Upper lobe of right lung (tissue), 1 donor: Measurements from ENCODE around the gene SERPINA5. TPM values are rescaled to one million over a fixed set of nuclear protein-coding genes. Genes with fewer than 3 reads are reported as not detected.

Source experiments
- ATAC-seq: fragments of 200-7000 bp; cut with Tn5 transposase; one replicate; pipeline ENCODE4 v1.9.1; 2020; ENCODE audit warnings: mild to moderate bottlenecking, moderate library complexity
- DNase-seq: peaks from one replicate; pipeline ENCODE4 v3.0.0-alpha.2; 2020
- H3K27ac ChIP-seq: fragments of 200-600 bp; one replicate; pipeline ENCODE4 v1.8.0; 2022
- H3K27me3 ChIP-seq: fragments of 200-600 bp; one replicate; pipeline ENCODE4 v1.8.0; 2022; ENCODE audit warnings: mild to moderate bottlenecking
- H3K36me3 ChIP-seq: fragments of 200-600 bp; one replicate; pipeline ENCODE4 v1.8.0; 2022
- H3K4me1 ChIP-seq: fragments of 200-600 bp; one replicate; pipeline ENCODE4 v1.8.0; 2022
- H3K4me3 ChIP-seq: fragments of 200-600 bp; one replicate; pipeline ENCODE4 v1.8.0; 2022; ENCODE audit warnings: mild to moderate bottlenecking
- H3K9me3 ChIP-seq: fragments of 200-600 bp; one replicate; pipeline ENCODE4 v1.8.0; 2022
- intact Hi-C: fragments of 100-400 bp; cut with DNase I; formaldehyde crosslinking; loops from one replicate; pipeline ENCODE4 v1.11.0; 2022
- total RNA-seq: library from RNA; stranded (reverse); fragmentation: NEBNext Ultra II Directional; extraction: Animal tissue kit (Norgen Biotek cat#: 25700); gene quantifications from one replicate; pipeline ENCODE4 v1.2.1, GENCODE V29; 2021
- TF ChIP-seq, protein P1 (sequence below): fragments of 200-600 bp; IDR thresholded peaks from one replicate; pipeline ENCODE4 v1.8.0; 2022; ENCODE audit warnings: antibody characterized with exemption
- donor health status: DM: no; HTN: yes; CAD: no; lungs with severe emphysema.

Gene SERPINA5
- total RNA-seq, 1 donor from 2014 or later: 0.41 TPM

DNA sequence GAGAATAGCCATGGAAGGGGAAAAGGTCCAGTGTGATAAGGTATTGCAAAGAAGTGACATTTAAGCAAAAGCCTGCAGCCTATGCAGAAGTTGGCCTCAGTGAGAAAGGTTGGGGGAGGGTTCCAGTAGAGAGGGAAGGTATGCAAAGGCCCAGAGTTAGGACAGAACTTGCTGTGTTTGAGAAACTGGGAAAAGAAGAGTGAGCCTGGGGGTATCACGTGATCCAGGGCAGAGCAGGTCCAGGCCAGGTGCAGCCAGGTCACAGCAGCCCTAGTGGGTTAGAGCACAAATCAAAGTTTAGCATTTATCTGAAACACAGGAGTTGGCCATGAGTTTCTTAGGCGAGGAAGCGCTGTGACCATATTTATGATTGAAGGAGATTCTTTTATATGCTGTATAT, 1.6 kb downstream of the SERPINA5 start:
- intact Hi-C loops: no loop called here
- H3K27ac ChIP-seq: no peak overlapping the region
- no peak for DNase-seq

DNA sequence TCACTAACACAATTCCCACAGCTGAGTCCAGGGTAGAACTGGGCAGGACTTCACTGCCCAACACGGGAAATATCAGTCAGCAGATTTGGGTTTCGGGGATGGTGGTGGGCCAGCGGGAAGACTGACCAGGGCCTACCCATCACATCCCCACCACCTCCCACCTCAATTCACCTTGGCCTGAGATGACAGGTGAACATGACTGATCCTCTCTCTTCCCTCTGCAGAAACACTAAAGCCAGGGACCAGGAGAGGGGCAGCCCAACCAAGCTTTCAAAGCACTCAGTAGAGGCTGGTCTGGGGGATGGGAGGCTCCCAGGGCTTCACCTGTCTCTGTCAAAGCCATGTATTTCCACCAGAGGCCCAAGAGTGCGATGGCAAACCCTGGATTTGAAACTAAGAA, 2.3 kb downstream of the SERPINA5 start:
- Histone ChIP-seq H3K27ac (no peak overlapping the region), H3K4me1 (peaks cover 4% of the 10 kb centered on the region), H3K4me3 (no peak overlapping the region), H3K36me3 (no peaks in the 10 kb centered on the region), H3K9me3 (no peaks in the 10 kb centered on the region), H3K27me3 (no peaks in the 10 kb centered on the region)
- no peak for ATAC-seq
- intact Hi-C loops: no loop called here
- TF ChIP-seq, protein P1, sequence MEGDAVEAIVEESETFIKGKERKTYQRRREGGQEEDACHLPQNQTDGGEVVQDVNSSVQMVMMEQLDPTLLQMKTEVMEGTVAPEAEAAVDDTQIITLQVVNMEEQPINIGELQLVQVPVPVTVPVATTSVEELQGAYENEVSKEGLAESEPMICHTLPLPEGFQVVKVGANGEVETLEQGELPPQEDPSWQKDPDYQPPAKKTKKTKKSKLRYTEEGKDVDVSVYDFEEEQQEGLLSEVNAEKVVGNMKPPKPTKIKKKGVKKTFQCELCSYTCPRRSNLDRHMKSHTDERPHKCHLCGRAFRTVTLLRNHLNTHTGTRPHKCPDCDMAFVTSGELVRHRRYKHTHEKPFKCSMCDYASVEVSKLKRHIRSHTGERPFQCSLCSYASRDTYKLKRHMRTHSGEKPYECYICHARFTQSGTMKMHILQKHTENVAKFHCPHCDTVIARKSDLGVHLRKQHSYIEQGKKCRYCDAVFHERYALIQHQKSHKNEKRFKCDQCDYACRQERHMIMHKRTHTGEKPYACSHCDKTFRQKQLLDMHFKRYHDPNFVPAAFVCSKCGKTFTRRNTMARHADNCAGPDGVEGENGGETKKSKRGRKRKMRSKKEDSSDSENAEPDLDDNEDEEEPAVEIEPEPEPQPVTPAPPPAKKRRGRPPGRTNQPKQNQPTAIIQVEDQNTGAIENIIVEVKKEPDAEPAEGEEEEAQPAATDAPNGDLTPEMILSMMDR: no peak
- DNase-seq: peak; percentile 20

More for the DNA sequence above, 1.6 kb downstream of the SERPINA5 start:
- H3K4me3 ChIP-seq: no peak overlapping the region
- H3K4me1 ChIP-seq: peaks cover 4% of the 10 kb centered on the region
- no peaks in the 10 kb centered on the region for H3K27me3 ChIP-seq
- H3K36me3 ChIP-seq: no peaks in the 10 kb centered on the region
- TF ChIP-seq, protein P1: no peak
- ATAC-seq: no peak
- no peaks in the 10 kb centered on the region for H3K9me3 ChIP-seq

DNA sequence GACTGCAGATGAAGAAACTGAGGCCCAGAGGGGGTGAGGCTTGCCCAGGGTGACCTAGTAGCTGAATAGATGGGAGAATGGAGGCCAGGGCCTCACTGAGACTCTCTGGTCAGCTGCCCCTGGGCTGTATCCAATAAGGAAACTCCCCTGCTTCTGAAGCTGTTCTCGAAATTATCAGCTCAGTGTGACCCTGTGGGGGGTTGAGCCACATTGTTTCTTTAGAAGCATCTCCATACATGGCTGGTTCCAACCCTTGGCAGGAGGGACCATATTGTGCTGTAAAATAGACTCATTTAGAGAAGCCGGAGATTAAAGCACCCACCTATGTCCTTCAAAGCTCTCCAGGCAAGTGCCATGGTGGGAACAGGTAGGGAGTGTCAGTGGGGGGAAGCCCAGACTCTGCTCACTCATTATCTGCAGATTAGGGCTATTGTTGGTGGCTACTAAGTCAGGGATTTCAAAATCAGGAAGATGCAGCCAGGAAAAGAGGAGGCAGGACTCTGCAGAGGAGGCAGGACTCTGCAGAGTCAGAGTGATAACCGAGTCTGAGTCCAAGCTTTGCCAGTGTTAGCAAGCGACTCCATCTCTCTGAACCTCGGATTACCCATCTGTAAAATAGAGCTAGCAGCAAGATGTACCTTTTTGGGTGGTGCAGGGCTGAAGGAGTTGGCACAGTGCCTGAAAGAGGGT, 3.5 kb downstream of the SERPINA5 start:
- intact Hi-C loops: no loop called here
- Histone ChIP-seq H3K27me3 (no peaks in the 10 kb centered on the region), H3K36me3 (no peaks in the 10 kb centered on the region), H3K4me1 (peaks cover 4% of the 10 kb centered on the region), H3K9me3 (no peaks in the 10 kb centered on the region), H3K27ac (no peak overlapping the region), H3K4me3 (no peak overlapping the region)
- DNase-seq (no peak), ATAC-seq (no peak)
- TF ChIP-seq, protein P1: no peak

DNA sequence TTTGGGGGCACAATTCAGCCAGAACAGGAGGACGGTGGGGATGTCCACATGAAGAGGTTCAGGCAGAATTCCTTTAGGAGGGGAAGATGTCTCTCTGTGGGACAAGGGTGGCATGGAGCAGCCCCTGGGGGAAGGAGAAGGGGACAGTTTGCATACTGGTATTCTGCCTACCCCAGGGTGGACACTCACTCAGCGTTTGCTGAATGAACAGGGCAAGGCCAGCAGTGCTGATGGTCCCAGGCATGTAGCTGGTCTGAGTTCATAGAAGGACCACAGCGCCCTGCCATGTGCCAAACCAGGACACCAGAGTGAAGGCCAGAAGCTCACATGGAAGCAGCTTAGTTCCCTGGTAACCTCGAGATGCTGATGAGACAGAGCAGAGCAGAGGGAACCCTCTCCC, 5.4 kb downstream of the SERPINA5 start:
- no peaks in the 10 kb centered on the region for H3K36me3 ChIP-seq
- ATAC-seq (no peak), DNase-seq (no peak)
- H3K27ac ChIP-seq: no peak overlapping the region
- H3K9me3 ChIP-seq: no peaks in the 10 kb centered on the region
- intact Hi-C loops: no loop called here
- no peak overlapping the region for H3K4me3 ChIP-seq
- H3K4me1 ChIP-seq: no peaks in the 10 kb centered on the region
- TF ChIP-seq, protein P1: no peak
- no peaks in the 10 kb centered on the region for H3K27me3 ChIP-seq

DNA sequence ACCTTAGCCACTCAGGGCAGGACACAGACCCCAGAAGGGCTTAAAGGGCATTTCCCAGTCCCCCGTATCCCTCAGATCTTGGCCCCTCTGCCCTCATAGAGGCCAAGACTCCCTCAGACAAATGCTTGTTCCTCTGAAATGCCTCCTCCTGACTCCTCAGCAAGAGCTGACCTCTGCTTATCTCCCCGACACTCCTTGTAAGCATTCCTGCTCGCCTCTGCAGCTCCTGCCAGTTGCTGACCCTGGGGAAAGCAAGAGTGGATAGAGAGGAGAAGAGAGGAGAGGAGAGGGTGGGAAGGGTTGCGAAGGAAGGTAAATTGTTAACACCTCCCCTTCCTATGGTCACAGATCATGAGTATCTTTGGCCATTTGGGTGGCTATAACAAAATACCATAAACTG, 7.1 kb downstream of the SERPINA5 start:
- Histone ChIP-seq H3K4me1 (no peaks in the 10 kb centered on the region), H3K27ac (no peak overlapping the region), H3K9me3 (no peaks in the 10 kb centered on the region), H3K4me3 (no peak overlapping the region), H3K36me3 (no peaks in the 10 kb centered on the region), H3K27me3 (no peaks in the 10 kb centered on the region)
- intact Hi-C loops: no loop called here
- DNase-seq: no peak
- TF ChIP-seq, protein P1: no peak
- no peak for ATAC-seq

DNA sequence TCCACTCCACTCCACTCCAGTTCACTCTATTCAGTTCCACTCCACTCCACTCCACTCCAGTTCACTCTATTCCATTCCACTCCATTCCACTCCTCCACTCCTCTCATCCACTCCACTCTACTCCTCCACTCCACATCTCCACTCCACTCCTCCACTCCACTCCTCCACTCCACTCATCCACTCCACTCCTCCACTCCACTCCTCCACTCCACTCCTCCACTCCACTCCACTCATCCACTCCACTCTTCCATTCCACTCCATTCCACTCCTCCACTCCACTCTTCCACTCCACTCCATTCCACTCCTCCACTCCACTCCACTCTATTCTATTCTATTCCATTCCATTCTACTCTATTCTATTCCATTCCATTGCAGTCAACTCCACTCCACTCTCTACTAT, 9.8 kb downstream of the SERPINA5 start:
- DNase-seq (no peak), ATAC-seq (no peak)
- TF ChIP-seq, protein P1: no peak
- H3K36me3 ChIP-seq: no peaks in the 10 kb centered on the region
- intact Hi-C loops: no loop called here
- H3K27ac ChIP-seq: no peak overlapping the region
- no peaks in the 10 kb centered on the region for H3K4me1 ChIP-seq
- H3K9me3 ChIP-seq: no peaks in the 10 kb centered on the region
- H3K4me3 ChIP-seq: no peak overlapping the region
- H3K27me3 ChIP-seq: no peaks in the 10 kb centered on the region
